Stomach (tissue), 9 donors: ENCODE measurements around the gene CLEC16A. TPM values are rescaled to one million over a fixed set of nuclear protein-coding genes. Genes with fewer than 3 reads are reported as not detected.

Experiments used
- DNase-seq, 2 donors: peaks; one replicate each; pipeline versions ENCODE4 v3.0.0 to v3.0.0-alpha.2; 2013 to 2019
- H3K27ac ChIP-seq, 5 donors: fragments of 200-600 bp in 4 of 5; sonication (generic) in 4 of 5; one replicate each; pipeline ENCODE4 v1.5.1; 2013 to 2019; ENCODE audit warnings: mild to moderate bottlenecking in 1 of 5, moderate library complexity in 1 of 5
- H3K27me3 ChIP-seq, 3 donors: fragments of 200-600 bp; sonication (generic); one replicate each; pipeline ENCODE4 v1.5.1; 2017 to 2019; ENCODE audit warnings: mixed run types in 1 of 3
- H3K36me3 ChIP-seq, 4 donors: fragments of 200-600 bp; sonication (generic); 1 replicate in 3 of 4; 2 replicates in 1 of 4; pipeline ENCODE4 v1.5.1; 2016 to 2019
- H3K4me1 ChIP-seq, 4 donors: fragments of 200-600 bp; sonication (generic); one replicate each; pipeline ENCODE4 v1.5.1; 2016 to 2019
- H3K4me3 ChIP-seq, 4 donors: fragments of 200-600 bp; sonication (generic) in 3 of 4; one replicate each; pipeline ENCODE4 v1.5.1; 2016 to 2019; ENCODE audit warnings: mild to moderate bottlenecking in 1 of 4
- H3K9me3 ChIP-seq, 4 donors: fragments of 200-600 bp; sonication (generic); one replicate each; pipeline ENCODE4 v1.5.1; 2016 to 2019
- EP300 ChIP-seq: sonication (generic); formaldehyde crosslinking; IDR thresholded peaks from one replicate; pipeline ENCODE4 v1.6.1; 2017; ENCODE audit warnings: antibody characterized with exemption
- POLR2A ChIP-seq, 4 donors: fragments of 450-650 bp; IDR thresholded peaks; one replicate each; pipeline ENCODE4 v1.6.1; 2016; ENCODE audit warnings: antibody characterized with exemption in 4 of 4, control low read depth in 2 of 4, mild to moderate bottlenecking in 1 of 4, moderate library complexity in 1 of 4
- POLR2AphosphoS5 ChIP-seq, 3 donors: sonication (generic); formaldehyde crosslinking; IDR thresholded peaks; one replicate each; pipeline ENCODE4 v1.6.1; 2016; ENCODE audit warnings: antibody characterized with exemption in 3 of 3
- WGBS, 5 donors: extraction: QIAGEN DNeasy Blood & Tissue Kit in 3 of 5; methylation state at CpG; one replicate each; pipeline versions ENCODE4 v1.1.5 to v1.1.7; 2013 to 2018; 5-methylcytosine and 5-hydroxymethylcytosine counted together
- intact Hi-C: fragments of 100-400 bp; cut with DNase I; formaldehyde crosslinking; loops from one replicate; pipeline ENCODE4 v1.15.1; 2023; ENCODE audit warnings: low total_unique reads
- polyA plus RNA-seq, 3 donors: library from polyadenylated mRNA; stranded (reverse); fragments of 200-250 nt; gene quantifications; one replicate each; pipeline ENCODE4 v1.2.3, GENCODE V29; 2013
- total RNA-seq, 5 donors: library from RNA; depleted of rRNA; stranded (reverse); fragments of >200 nt; gene quantifications; one replicate each; pipeline versions ENCODE4 v1.1.0 to v1.2.3, GENCODE V29; 2014 to 2016
- TF ChIP-seq, protein P1 (sequence below), 7 experiments: fragments of 450-650 bp in 4 of 7; fragments of 200-600 bp in 3 of 7; sonication (generic) in 3 of 7; IDR thresholded peaks; one replicate each; pipeline ENCODE4 v1.5.1; 2016 to 2019; ENCODE audit warnings: antibody characterized with exemption in 7 of 7, control low read depth in 2 of 7, mild to moderate bottlenecking in 1 of 7
- donor health status: healthy with polysubstance abuse.
- donor health status: Bipolar disorder and iron deficiency.
- donor health status: healthy.

Gene CLEC16A
- total and polyA plus RNA-seq, 8 donors = 5.8 to 176 (median 21.8) TPM

GRCh38 chr16:10999300-10999699 is 54.9 kb downstream of the CLEC16A start:
- Histone ChIP-seq H3K27ac (no peak overlapping the region), H3K27me3 (no peaks in the 10 kb centered on the region), H3K4me1 (no peaks in the 10 kb centered on the region), H3K36me3 (peaks cover 6 to 68% (median 60%) of the 10 kb centered on the region in 4 donors), H3K9me3 (no peaks in the 10 kb centered on the region), H3K4me3 (no peak overlapping the region)
- WGBS, 5 donors = 49 to 57% (median 52%) methylated on average over 3 of the region's 3 CpGs
- no peak for DNase-seq
- intact Hi-C loops = no loop called here
- TF ChIP-seq, protein P1, sequence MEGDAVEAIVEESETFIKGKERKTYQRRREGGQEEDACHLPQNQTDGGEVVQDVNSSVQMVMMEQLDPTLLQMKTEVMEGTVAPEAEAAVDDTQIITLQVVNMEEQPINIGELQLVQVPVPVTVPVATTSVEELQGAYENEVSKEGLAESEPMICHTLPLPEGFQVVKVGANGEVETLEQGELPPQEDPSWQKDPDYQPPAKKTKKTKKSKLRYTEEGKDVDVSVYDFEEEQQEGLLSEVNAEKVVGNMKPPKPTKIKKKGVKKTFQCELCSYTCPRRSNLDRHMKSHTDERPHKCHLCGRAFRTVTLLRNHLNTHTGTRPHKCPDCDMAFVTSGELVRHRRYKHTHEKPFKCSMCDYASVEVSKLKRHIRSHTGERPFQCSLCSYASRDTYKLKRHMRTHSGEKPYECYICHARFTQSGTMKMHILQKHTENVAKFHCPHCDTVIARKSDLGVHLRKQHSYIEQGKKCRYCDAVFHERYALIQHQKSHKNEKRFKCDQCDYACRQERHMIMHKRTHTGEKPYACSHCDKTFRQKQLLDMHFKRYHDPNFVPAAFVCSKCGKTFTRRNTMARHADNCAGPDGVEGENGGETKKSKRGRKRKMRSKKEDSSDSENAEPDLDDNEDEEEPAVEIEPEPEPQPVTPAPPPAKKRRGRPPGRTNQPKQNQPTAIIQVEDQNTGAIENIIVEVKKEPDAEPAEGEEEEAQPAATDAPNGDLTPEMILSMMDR (IDR thresholded peaks at IDR 0.05) = no peak
- TF ChIP-seq EP300 = no peak
- no peak for TF ChIP-seq POLR2A (IDR thresholded peaks at IDR 0.05)
- no peak for TF ChIP-seq POLR2AphosphoS5 (IDR thresholded peaks at IDR 0.05)

DNA sequence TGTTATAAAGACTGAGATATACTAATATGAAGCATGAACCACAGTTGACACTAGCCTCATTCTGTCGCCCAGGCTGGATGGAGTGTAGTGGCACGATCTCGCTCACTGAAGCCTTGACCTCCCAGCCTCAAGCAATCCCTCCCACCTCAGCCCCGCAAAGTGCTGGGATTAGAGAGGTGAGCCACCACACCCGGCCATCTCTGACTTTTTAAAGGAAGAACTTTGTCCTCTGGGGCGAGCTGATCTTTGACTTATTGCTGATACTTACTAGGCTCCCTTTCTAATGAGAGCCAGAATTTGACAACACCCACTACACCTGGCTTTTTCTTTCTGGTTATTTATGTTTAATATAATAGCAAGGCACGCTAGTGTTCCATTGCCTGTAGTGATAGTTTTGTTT is 57.2 kb downstream of the CLEC16A start:
- H3K36me3 ChIP-seq = peaks cover 9 to 57% (median 46%) of the 10 kb centered on the region in 4 donors
- no peak overlapping the region for H3K4me3 ChIP-seq
- no peak for DNase-seq
- no peak overlapping the region for H3K27ac ChIP-seq
- no peak for TF ChIP-seq EP300
- TF ChIP-seq POLR2AphosphoS5 (IDR thresholded peaks at IDR 0.05) = no peak
- no peak for TF ChIP-seq POLR2A (IDR thresholded peaks at IDR 0.05)
- TF ChIP-seq, protein P1 (IDR thresholded peaks at IDR 0.05) = no peak
- H3K9me3 ChIP-seq = no peaks in the 10 kb centered on the region
- H3K4me1 ChIP-seq = peaks cover 0 to 7% (median 0%) of the 10 kb centered on the region in 4 donors
- intact Hi-C loops = no loop called here
- H3K27me3 ChIP-seq = no peaks in the 10 kb centered on the region
- 85 to 93% (median 91%) methylated on average over 7 of the region's 7 CpGs for WGBS, 5 donors

DNA sequence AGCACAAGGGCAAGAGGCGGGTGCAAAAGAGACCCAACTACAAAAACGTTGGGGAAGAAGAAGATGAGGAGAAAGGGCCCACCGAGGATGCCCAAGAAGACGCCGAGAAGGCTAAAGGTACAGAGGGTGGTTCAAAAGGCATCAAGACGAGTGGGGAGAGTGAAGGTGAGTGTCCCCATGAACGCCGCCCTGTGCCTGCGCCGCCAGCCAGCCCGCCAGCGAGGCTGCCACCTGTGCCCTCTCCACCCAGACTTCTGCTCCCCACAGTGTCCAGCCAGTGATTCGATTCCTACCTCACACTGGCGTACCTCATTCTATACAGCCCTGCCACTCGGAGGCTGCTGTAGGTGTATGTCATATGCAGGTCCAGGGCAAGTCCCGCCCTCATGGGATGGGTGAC is 58.8 kb downstream of the CLEC16A start:
- DNase-seq = no peak
- Histone ChIP-seq H3K9me3 (no peaks in the 10 kb centered on the region), H3K36me3 (peaks cover 9 to 47% (median 35%) of the 10 kb centered on the region in 4 donors), H3K4me3 (no peak overlapping the region), H3K27ac (no peak overlapping the region), H3K27me3 (no peaks in the 10 kb centered on the region), H3K4me1 (peaks cover 0 to 7% (median 0%) of the 10 kb centered on the region in 4 donors)
- intact Hi-C loops = no loop called here
- TF ChIP-seq, protein P1 (IDR thresholded peaks at IDR 0.05) = no peak
- no peak for TF ChIP-seq POLR2A (IDR thresholded peaks at IDR 0.05)
- no peak for TF ChIP-seq POLR2AphosphoS5 (IDR thresholded peaks at IDR 0.05)
- no peak for TF ChIP-seq EP300
- 93 to 97% (median 95%) methylated on average over 16 of the region's 16 CpGs for WGBS, 5 donors

DNA sequence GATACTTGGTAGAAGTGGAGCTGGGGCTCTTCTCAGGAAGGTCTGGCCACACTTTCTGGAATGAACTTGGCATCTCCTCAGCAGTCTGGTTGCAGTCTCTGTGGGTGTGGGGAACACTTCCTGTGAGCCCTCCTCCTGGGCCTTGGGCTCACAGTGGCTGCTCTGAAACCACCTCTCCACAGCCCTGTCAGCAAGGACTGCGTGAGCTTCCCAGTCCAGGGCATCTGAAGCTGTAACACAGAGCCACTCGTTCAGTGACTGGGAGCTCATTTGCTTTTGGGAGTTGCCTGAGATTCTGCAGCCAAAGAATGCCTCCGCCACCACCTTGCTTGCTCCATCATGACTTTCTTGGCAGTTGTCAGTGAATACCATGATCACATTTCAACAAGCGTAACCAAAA is 60.0 kb downstream of the CLEC16A start:
- 87 to 96% (median 93%) methylated on average over 4 of the region's 4 CpGs for WGBS, 5 donors
- no peaks in the 10 kb centered on the region for H3K27me3 ChIP-seq
- H3K4me3 ChIP-seq = no peak overlapping the region
- H3K27ac ChIP-seq = peak overlapping the region in 4 of 5 donors; percentile 18 to 65 (median 62)
- intact Hi-C loops = no loop called here
- no peak for TF ChIP-seq POLR2A (IDR thresholded peaks at IDR 0.05)
- TF ChIP-seq POLR2AphosphoS5 (IDR thresholded peaks at IDR 0.05) = no peak
- no peak for TF ChIP-seq EP300
- TF ChIP-seq, protein P1 (IDR thresholded peaks at IDR 0.05) = no peak
- peaks cover 0 to 7% (median 0%) of the 10 kb centered on the region in 4 donors for H3K4me1 ChIP-seq
- H3K9me3 ChIP-seq = no peaks in the 10 kb centered on the region
- peaks cover 9 to 50% (median 33%) of the 10 kb centered on the region in 4 donors for H3K36me3 ChIP-seq
- DNase-seq = no peak
